Measurements from ENCODE around the gene SYT1. TPM values are rescaled to one million over a fixed set of nuclear protein-coding genes. Genes with fewer than 3 reads are reported as not detected.

Gene SYT1
- total RNA-seq, 1 donor: not detected

DNA sequence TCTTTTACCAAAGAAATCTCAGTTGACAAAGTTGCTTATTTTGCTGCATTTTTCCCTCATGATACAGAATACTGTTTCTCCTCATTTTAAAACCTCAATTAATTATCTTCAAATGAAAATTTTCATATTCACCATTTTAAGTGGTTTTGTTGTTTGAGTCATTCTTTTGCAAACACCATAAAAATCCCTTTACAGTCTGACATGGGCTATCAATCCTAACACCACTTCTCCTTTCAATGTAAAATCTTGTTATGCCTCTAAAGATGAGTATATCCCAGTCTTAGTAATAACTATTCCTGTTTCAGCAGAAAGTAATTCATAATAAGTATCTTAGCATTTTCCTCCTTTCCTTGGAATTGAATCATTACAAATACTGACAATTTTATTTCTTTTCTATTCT lies 192.2 kb downstream of the SYT1 start:
- H3K4me2 ChIP-seq (ENCODE audit: insufficient read depth, low read length): no peak overlapping the region
- no peaks in the 10 kb centered on the region for H3K4me1 ChIP-seq (ENCODE audit: insufficient read depth, low read length)
- H3K27ac ChIP-seq (ENCODE audit: low read depth, low read length): no peak overlapping the region
- H2AFZ ChIP-seq (ENCODE audit: low read length): no peak overlapping the region
- H3K36me3 ChIP-seq (ENCODE audit: insufficient read depth, low read length): no peaks in the 10 kb centered on the region
- TF ChIP-seq, protein P1, sequence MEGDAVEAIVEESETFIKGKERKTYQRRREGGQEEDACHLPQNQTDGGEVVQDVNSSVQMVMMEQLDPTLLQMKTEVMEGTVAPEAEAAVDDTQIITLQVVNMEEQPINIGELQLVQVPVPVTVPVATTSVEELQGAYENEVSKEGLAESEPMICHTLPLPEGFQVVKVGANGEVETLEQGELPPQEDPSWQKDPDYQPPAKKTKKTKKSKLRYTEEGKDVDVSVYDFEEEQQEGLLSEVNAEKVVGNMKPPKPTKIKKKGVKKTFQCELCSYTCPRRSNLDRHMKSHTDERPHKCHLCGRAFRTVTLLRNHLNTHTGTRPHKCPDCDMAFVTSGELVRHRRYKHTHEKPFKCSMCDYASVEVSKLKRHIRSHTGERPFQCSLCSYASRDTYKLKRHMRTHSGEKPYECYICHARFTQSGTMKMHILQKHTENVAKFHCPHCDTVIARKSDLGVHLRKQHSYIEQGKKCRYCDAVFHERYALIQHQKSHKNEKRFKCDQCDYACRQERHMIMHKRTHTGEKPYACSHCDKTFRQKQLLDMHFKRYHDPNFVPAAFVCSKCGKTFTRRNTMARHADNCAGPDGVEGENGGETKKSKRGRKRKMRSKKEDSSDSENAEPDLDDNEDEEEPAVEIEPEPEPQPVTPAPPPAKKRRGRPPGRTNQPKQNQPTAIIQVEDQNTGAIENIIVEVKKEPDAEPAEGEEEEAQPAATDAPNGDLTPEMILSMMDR (IDR thresholded peaks at IDR 0.05; ENCODE audit: extremely low read depth, low read depth, low read length): no peak
- no peaks in the 10 kb centered on the region for H3K79me2 ChIP-seq (ENCODE audit: insufficient read depth, low read length)
- no peaks in the 10 kb centered on the region for H3K27me3 ChIP-seq (ENCODE audit: insufficient read depth, low read length)
- DNase-seq (ENCODE audit: insufficient read length, low spot score, missing footprints): no peak
- no peaks in the 10 kb centered on the region for H3K9me3 ChIP-seq (ENCODE audit: low read depth, low read length)
- H3K4me3 ChIP-seq (ENCODE audit: insufficient read depth, low read length): no peak overlapping the region
- no peaks in the 10 kb centered on the region for H4K20me1 ChIP-seq (ENCODE audit: insufficient read depth, low read length)

DNA sequence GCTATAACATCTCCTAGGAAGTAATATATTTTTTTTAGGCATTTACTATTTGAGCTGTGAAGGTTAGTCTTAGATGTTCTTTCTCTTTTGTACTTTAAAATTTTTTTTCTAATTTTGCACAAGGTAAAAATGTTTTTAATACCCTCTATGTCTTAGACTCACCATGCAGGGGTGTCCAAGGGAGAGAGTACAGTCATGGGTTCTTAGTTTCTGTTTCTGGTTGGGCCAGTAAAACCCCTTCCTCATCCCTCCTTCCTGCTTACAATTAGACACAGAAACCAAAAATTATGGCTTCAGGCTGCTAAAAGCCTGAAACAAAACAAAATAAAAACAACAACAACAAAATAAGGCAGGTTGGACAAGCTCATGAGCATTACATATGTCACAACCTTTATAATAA lies 193.0 kb downstream of the SYT1 start:
- Histone ChIP-seq H3K27me3 (ENCODE audit: insufficient read depth, low read length) (no peaks in the 10 kb centered on the region), H3K4me3 (ENCODE audit: insufficient read depth, low read length) (no peak overlapping the region), H3K27ac (ENCODE audit: low read depth, low read length) (no peak overlapping the region), H3K4me1 (ENCODE audit: insufficient read depth, low read length) (no peaks in the 10 kb centered on the region), H3K79me2 (ENCODE audit: insufficient read depth, low read length) (no peaks in the 10 kb centered on the region), H2AFZ (ENCODE audit: low read length) (no peak overlapping the region), H3K36me3 (ENCODE audit: insufficient read depth, low read length) (no peaks in the 10 kb centered on the region), H3K9me3 (ENCODE audit: low read depth, low read length) (no peaks in the 10 kb centered on the region), H4K20me1 (ENCODE audit: insufficient read depth, low read length) (no peaks in the 10 kb centered on the region), H3K4me2 (ENCODE audit: insufficient read depth, low read length) (no peak overlapping the region)
- TF ChIP-seq, protein P1 (IDR thresholded peaks at IDR 0.05; ENCODE audit: extremely low read depth, low read depth, low read length): no peak
- DNase-seq (ENCODE audit: insufficient read length, low spot score, missing footprints): no peak

DNA sequence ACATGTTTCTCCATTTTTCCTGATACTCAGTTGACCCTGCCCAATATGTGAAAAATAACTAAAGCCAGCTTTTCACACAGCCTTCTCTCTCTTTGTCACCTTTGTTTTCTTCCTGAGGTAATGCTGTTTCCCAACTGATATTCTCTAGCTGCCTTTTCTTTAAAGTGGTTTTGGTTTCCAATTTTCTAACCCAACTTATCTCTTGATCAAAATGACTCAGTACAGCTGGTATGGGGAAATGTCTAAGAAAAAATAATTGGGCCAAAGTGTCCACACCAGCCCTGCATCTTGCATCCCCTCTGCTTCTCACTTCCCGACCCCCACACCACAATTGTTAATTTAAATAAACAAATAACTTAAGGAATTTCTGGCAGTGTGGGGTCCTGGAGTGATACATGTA lies 193.8 kb downstream of the SYT1 start:
- Histone ChIP-seq H3K9me3 (ENCODE audit: low read depth, low read length) (no peaks in the 10 kb centered on the region), H2AFZ (ENCODE audit: low read length) (no peak overlapping the region), H3K27ac (ENCODE audit: low read depth, low read length) (no peak overlapping the region), H3K4me3 (ENCODE audit: insufficient read depth, low read length) (no peak overlapping the region), H3K27me3 (ENCODE audit: insufficient read depth, low read length) (no peaks in the 10 kb centered on the region), H3K4me2 (ENCODE audit: insufficient read depth, low read length) (no peak overlapping the region), H4K20me1 (ENCODE audit: insufficient read depth, low read length) (no peaks in the 10 kb centered on the region), H3K79me2 (ENCODE audit: insufficient read depth, low read length) (no peaks in the 10 kb centered on the region), H3K4me1 (ENCODE audit: insufficient read depth, low read length) (no peaks in the 10 kb centered on the region), H3K36me3 (ENCODE audit: insufficient read depth, low read length) (no peaks in the 10 kb centered on the region)
- DNase-seq (ENCODE audit: insufficient read length, low spot score, missing footprints): no peak
- TF ChIP-seq, protein P1 (IDR thresholded peaks at IDR 0.05; ENCODE audit: extremely low read depth, low read depth, low read length): no peak

DNA sequence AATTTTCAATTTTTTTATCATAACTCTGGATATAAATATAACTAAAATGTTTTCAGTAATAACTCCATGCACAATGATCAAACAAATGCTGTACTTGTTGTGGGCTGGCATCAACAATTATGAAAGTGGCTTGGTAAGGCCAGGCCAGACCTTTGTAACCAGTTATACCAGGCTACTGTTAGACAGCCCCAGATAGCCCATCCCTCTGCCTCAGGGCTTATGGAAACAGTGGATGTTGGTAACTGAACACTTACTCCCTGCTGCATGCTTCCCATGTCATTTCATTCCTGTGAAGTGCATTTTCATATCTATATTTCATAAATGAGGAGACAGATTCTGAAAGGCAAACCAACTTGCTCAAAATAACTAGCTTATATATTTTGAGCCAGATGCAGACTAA lies 195.0 kb downstream of the SYT1 start:
- no peak overlapping the region for H3K4me3 ChIP-seq (ENCODE audit: insufficient read depth, low read length)
- H3K79me2 ChIP-seq (ENCODE audit: insufficient read depth, low read length): no peaks in the 10 kb centered on the region
- H3K27ac ChIP-seq (ENCODE audit: low read depth, low read length): no peak overlapping the region
- TF ChIP-seq, protein P1 (IDR thresholded peaks at IDR 0.05; ENCODE audit: extremely low read depth, low read depth, low read length): no peak
- H3K9me3 ChIP-seq (ENCODE audit: low read depth, low read length): no peaks in the 10 kb centered on the region
- no peak overlapping the region for H3K4me2 ChIP-seq (ENCODE audit: insufficient read depth, low read length)
- H3K36me3 ChIP-seq (ENCODE audit: insufficient read depth, low read length): no peaks in the 10 kb centered on the region
- no peak for DNase-seq (ENCODE audit: insufficient read length, low spot score, missing footprints)
- H3K4me1 ChIP-seq (ENCODE audit: insufficient read depth, low read length): no peaks in the 10 kb centered on the region
- H3K27me3 ChIP-seq (ENCODE audit: insufficient read depth, low read length): no peaks in the 10 kb centered on the region
- H2AFZ ChIP-seq (ENCODE audit: low read length): no peak overlapping the region
- no peaks in the 10 kb centered on the region for H4K20me1 ChIP-seq (ENCODE audit: insufficient read depth, low read length)

Data from osteoblast (primary cell).